ENCODE measurements around the gene IL25. TPM values are rescaled to one million over a fixed set of nuclear protein-coding genes. Genes with fewer than 3 reads are reported as not detected.

The IL25 gene
- total and polyA plus RNA-seq, 2 of the 8 experiments (the other 6 are each of a cell fraction or from before 2014, with no cell fraction given) = not detected

- TF ChIP-seq NANOG (IDR thresholded peaks at IDR 0.05; ENCODE audit: insufficient read depth, low read depth, low read length, poor library complexity, severe bottlenecking) (no peak), EP300 (IDR thresholded peaks at IDR 0.05; ENCODE audit: borderline replicate concordance in 1 of 2, low read depth in 2 of 2, low read length in 2 of 2) (no peak), MAX (IDR thresholded peaks at IDR 0.05) (no peak), HDAC6 (IDR thresholded peaks at IDR 0.05; ENCODE audit: low read depth, low read length) (no peak), SP2 (IDR thresholded peaks at IDR 0.05; ENCODE audit: low read length) (no peak), BRCA1 (IDR thresholded peaks at IDR 0.05; ENCODE audit: low read depth, low read length) (no peak), E2F6 (IDR thresholded peaks at IDR 0.05) (no peak), CBX8 (IDR thresholded peaks at IDR 0.05; ENCODE audit: borderline replicate concordance, low read depth, low read length) (no peak)
These were observed 12.7 kb upstream of the IL25 start (continued) for GRCh38 chr14:23359722-23360447.

All from H1 (cell line).